ENCODE measurements around the gene HEATR3.

HEATR3 gene

DNA sequence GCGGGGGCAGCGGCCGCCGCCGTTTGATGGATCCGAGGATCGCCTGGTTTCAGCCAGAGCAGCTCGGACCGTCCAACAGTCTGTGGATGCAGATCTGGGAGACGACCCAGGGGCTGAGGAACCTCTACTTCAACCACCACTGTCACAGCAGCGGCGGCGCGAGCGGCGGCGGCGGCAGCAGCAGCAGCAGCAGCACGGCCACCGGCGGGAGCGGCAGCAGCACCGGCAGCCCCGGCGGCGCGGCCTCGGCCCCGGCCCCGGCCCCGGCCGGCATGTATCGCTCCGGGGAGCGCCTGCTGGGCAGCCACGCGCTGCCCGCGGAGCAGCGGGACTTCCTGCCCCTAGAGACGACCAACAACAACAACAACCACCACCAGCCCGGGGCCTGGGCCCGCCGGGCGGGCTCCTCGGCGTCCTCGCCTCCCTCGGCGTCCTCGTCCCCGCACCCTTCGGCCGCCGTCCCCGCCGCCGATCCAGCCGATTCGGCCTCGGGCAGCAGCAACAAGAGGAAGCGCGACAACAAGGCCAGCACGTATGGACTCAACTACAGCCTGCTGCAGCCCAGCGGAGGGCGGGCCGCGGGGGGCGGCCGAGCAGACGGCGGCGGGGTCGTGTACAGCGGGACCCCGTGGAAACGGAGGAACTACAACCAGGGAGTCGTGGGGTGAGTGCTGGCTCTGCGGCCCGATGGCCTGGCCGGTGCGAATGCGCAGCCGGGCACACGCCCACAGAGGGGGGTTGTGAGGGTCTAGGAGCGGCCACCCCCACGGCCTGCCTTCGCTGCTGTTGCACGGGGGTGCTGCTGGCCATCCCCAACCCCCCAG lies 88.0 kb downstream of the HEATR3 start:
- DNase-seq (ENCODE audit: low spot score): no peak

- DNase-seq (ENCODE audit: low spot score): peak; percentile 52
Observed at GRCh38 chr16:50154420-50154950, 88.7 kb downstream of the HEATR3 start.

- DNase-seq (ENCODE audit: low spot score): no peak
Observed at GRCh38 chr16:50155925-50156324, 90.2 kb downstream of the HEATR3 start.

Data from pons (tissue), 1 donor.